Gastroesophageal sphincter (tissue), 3 donors: ENCODE data around the gene PTPN3.

Experiments
- CTCF ChIP-seq, 4 experiments: fragments of 200-600 bp in 2 of 4; fragments of 450-650 bp in 2 of 4; sonication (generic) in 1 of 4; IDR thresholded peaks; one replicate each; pipeline ENCODE4 v1.5.1; 2017 to 2019; ENCODE audit warnings: antibody characterized with exemption in 4 of 4, mild to moderate bottlenecking in 2 of 4, moderate library complexity in 2 of 4
- POLR2AphosphoS5 ChIP-seq: sonication (generic); formaldehyde crosslinking; IDR thresholded peaks from one replicate; pipeline ENCODE4 v1.6.1; 2017; ENCODE audit warnings: antibody characterized with exemption

- TF ChIP-seq CTCF (IDR thresholded peaks at IDR 0.05) = no peak
- TF ChIP-seq POLR2AphosphoS5 = no peak
These were observed 137.3 kb downstream of the PTPN3 start for GRCh38 chr9:109360771-109361170.
